Thymus (tissue), 11 donors: Measurements from ENCODE around the gene ACOT11. TPM values are rescaled to one million over a fixed set of nuclear protein-coding genes. Genes with fewer than 3 reads are reported as not detected.

Source experiments
- DNase-seq, 9 donors: peaks; one replicate each; pipeline ENCODE4 v3.0.0-alpha.2; 2013; ENCODE audit warnings: low spot score in 9 of 9, low read depth in 6 of 9, missing footprints in 1 of 9
- H3K27ac ChIP-seq, 2 donors: one replicate each; pipeline ENCODE4 v1.5.1; 2013; ENCODE audit warnings: control low read depth in 1 of 2, low read depth in 1 of 2, low read length in 1 of 2, mild to moderate bottlenecking in 1 of 2, moderate library complexity in 1 of 2
- H3K27me3 ChIP-seq, 2 donors: one replicate each; pipeline ENCODE4 v1.5.1; 2013; ENCODE audit warnings: low read length in 1 of 2; ENCODE audit not compliant: control insufficient read depth in 2 of 2, insufficient read depth in 1 of 2
- H3K36me3 ChIP-seq, 2 donors: one replicate each; pipeline ENCODE4 v1.5.1; 2013; ENCODE audit warnings: low read length in 1 of 2, mild to moderate bottlenecking in 1 of 2, moderate library complexity in 1 of 2; ENCODE audit not compliant: control insufficient read depth in 2 of 2, insufficient read depth in 2 of 2
- H3K4me1 ChIP-seq, 2 donors: one replicate each; pipeline ENCODE4 v1.5.1; 2013; ENCODE audit warnings: low read length in 2 of 2; ENCODE audit not compliant: control insufficient read depth in 2 of 2, insufficient read depth in 2 of 2
- H3K4me3 ChIP-seq, 2 donors: one replicate each; pipeline ENCODE4 v1.5.1; 2013; ENCODE audit warnings: low read length in 2 of 2, control low read depth in 1 of 2, mild to moderate bottlenecking in 1 of 2
- H3K9me3 ChIP-seq, 2 donors: one replicate each; pipeline ENCODE4 v1.5.1; 2013; ENCODE audit warnings: low read length in 1 of 2, mild to moderate bottlenecking in 1 of 2; ENCODE audit not compliant: control insufficient read depth in 2 of 2, insufficient read depth in 1 of 2
- WGBS: extraction: QIAGEN DNeasy Blood & Tissue Kit; methylation state at CpG from one replicate; pipeline ENCODE4 v1.1.7; 2013; 5-methylcytosine and 5-hydroxymethylcytosine counted together
- polyA plus RNA-seq: library from polyadenylated mRNA; stranded (reverse); fragments of 200-250 nt; gene quantifications from one replicate; pipeline ENCODE4 v1.2.3, GENCODE V29; 2013
- total RNA-seq: library from RNA; stranded (reverse); fragments of 120-200 nt; gene quantifications from one replicate; pipeline ENCODE4 v1.2.4, GENCODE V29; 2013
- donor health status: healthy.

Gene ACOT11
- total and polyA plus RNA-seq, 2 donors: 1.2 to 1.3 TPM

DNA sequence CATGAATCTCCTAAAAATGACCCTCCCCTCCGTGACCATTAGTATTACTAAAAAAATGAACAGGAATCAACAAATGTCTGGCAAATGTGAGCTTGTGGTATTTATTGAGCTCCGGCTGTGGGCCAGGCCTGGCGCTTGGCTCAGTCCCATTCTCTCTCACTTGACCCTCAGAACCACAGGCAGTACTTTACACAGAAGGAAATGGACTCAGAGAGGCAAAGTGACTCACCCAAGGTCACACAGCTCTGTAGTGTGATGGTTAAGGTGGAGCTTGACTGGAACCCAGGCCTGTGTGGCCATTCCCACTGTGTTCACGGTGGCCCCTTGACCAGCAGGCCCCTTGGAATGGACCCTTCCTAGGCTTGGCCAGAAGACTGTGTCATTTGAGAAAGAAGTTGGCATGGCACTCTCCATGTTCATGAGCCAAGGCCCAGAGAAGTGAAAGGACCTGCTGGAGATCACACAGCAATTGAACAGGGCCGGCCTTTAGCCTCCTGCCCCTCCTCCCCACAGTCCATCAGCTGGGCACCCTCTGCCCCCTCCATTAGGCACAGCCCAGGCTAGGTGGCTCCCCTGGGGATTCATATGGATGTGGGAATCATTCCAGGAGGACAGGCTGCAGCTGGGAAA is 43.2 kb downstream of the ACOT11 start:
- Histone ChIP-seq H3K4me1 (peaks cover 0 to 5% of the 10 kb centered on the region in 2 donors), H3K4me3 (no peak overlapping the region), H3K36me3 (no peaks in the 10 kb centered on the region), H3K9me3 (no peaks in the 10 kb centered on the region), H3K27ac (no peak overlapping the region), H3K27me3 (no peaks in the 10 kb centered on the region)
- 97% methylated on average over 5 of the region's 5 CpGs for WGBS
- DNase-seq: no peak

DNA sequence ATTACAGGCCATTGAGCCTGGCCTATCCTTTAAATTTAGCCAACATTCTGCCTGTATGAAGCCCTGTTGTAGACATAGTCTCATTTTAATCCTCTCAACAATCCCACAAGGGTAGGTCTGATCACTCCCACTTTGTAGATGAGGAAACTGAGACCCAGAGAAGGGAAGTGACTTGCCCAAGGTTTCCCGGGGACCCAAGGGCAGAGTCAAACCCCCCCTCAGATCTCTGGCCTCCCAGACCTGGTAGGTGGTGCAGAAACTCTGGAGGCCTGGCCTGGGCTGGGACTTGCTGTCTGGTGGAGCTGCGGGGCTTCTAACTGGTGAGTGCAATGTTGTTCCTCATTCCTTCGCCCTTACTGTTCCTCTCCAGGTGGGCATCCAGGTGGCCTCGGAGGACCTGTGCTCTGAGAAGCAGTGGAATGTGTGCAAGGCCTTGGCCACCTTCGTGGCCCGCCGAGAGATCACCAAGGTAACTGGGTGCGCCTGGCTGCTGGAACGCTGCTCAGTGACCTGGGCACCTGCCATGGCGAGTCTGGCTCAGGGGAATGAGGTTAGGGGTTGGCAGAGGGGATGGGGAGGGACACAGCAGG is 45.6 kb downstream of the ACOT11 start:
- DNase-seq: no peak
- no peak overlapping the region for H3K27ac ChIP-seq
- H3K36me3 ChIP-seq: no peaks in the 10 kb centered on the region
- H3K4me3 ChIP-seq: no peak overlapping the region
- 95% methylated on average over 10 of the region's 10 CpGs for WGBS
- no peaks in the 10 kb centered on the region for H3K9me3 ChIP-seq
- no peaks in the 10 kb centered on the region for H3K27me3 ChIP-seq
- H3K4me1 ChIP-seq: peaks cover 0 to under 1% of the 10 kb centered on the region in 2 donors

DNA sequence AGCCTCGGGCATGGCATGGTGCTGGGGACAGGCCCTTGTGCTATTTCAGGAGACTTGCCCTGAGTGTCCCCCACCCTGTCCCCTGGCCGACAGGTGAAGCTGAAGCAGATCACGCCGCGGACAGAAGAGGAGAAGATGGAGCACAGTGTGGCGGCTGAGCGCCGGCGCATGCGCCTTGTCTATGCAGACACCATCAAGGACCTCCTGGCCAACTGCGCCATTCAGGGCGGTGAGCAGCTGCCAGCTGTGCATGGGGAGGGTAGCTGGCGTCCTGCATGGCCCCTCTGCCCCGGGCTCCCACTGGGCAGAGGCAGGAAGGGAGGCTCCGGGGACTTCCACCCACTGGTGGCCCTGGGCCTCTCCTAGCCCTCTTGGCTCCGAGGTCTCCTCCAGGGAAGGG is 46.4 kb downstream of the ACOT11 start:
- H3K4me3 ChIP-seq: no peak overlapping the region
- H3K27ac ChIP-seq: no peak overlapping the region
- no peaks in the 10 kb centered on the region for H3K27me3 ChIP-seq
- WGBS: 96% methylated on average over 16 of the region's 16 CpGs
- no peaks in the 10 kb centered on the region for H3K4me1 ChIP-seq
- no peaks in the 10 kb centered on the region for H3K9me3 ChIP-seq
- DNase-seq: no peak
- no peaks in the 10 kb centered on the region for H3K36me3 ChIP-seq

DNA sequence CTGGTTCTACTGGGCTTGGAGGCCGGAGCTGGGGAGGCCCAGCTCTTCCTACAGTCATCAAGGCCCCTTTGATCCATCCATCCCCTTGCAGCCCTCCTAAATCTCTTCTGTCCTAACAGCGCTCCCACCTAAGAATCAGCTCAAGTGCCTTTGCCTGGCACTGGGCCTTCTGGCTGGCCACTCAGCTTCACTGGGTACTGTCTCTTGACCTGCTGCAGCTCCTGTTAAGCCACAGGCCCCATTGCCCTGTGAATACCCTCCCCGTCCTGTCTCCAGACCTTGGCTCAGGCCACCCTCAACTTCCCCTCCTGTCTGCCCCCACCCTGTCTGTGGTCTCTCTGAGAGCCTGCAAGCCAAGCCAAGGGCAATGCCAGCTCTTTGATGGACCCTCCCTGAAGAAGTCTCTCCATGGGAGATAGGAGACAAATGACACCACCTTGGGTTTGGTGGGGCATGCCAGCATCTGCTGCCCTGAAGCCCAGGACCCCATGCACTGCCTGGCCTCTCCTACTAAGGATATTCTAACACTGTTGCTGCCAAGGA is 48.0 kb downstream of the ACOT11 start:
- H3K9me3 ChIP-seq: no peaks in the 10 kb centered on the region
- no peak overlapping the region for H3K27ac ChIP-seq
- no peak for DNase-seq
- WGBS: 92% methylated on average over 3 of the region's 3 CpGs
- no peaks in the 10 kb centered on the region for H3K27me3 ChIP-seq
- H3K36me3 ChIP-seq: no peaks in the 10 kb centered on the region
- no peak overlapping the region for H3K4me3 ChIP-seq
- no peaks in the 10 kb centered on the region for H3K4me1 ChIP-seq

DNA sequence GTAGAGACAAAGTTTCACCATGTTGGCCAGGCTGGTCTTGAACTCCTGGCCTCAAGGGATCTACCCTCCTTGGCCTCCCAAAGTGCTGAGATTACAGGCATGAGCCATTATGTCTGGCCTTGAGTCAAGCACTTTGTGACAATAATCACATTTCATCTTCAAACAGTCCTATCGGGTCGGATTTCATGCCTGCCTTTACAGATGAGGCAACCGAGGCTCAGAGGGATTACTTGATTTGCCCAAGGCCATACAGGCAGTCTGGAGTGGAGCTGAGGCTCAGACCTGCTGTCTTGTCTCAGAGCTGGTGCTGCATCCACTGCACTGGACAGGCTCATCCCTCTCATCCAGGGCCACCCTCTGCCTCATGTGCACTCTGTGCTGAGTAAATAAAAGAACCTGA is 48.7 kb downstream of the ACOT11 start:
- WGBS: 95% methylated on average over 3 of the region's 3 CpGs
- Histone ChIP-seq H3K4me1 (no peaks in the 10 kb centered on the region), H3K4me3 (no peak overlapping the region), H3K27me3 (no peaks in the 10 kb centered on the region), H3K36me3 (no peaks in the 10 kb centered on the region), H3K9me3 (no peaks in the 10 kb centered on the region), H3K27ac (peak overlapping the region in 1 of 2 donors; percentile 9)
- DNase-seq: no peak

DNA sequence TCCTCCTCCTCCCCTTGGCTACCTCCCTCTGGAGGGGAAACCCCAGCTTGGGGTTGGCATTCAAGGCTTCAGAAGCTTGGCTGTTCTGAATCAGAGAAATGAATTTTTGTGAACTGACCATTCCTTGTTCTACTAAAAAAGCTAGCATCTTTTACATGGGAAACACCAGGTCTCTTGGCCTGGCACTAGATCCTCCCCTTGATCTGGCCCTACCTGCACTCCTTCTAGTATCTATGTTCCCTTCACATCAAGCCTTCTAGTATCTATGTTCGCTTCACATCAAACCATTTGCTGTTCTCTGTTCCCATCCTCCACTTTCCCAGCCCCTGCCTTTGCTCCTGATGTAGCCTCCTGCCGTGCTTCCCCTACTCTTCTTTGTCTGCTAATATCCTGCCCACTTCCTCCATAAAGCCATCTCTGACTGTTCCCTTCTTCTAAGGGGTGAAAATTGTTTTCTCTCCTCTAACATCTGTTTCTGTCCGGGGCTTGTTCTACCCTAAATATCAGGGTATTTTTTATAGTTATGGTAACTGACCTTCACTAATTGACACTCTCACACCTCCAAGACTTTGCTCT is 49.5 kb downstream of the ACOT11 start:
- no peaks in the 10 kb centered on the region for H3K4me1 ChIP-seq
- no peak for DNase-seq
- H3K9me3 ChIP-seq: no peaks in the 10 kb centered on the region
- 65% methylated on average over 3 of the region's 3 CpGs for WGBS
- no peak overlapping the region for H3K4me3 ChIP-seq
- H3K27ac ChIP-seq: no peak overlapping the region
- no peaks in the 10 kb centered on the region for H3K27me3 ChIP-seq
- no peaks in the 10 kb centered on the region for H3K36me3 ChIP-seq

DNA sequence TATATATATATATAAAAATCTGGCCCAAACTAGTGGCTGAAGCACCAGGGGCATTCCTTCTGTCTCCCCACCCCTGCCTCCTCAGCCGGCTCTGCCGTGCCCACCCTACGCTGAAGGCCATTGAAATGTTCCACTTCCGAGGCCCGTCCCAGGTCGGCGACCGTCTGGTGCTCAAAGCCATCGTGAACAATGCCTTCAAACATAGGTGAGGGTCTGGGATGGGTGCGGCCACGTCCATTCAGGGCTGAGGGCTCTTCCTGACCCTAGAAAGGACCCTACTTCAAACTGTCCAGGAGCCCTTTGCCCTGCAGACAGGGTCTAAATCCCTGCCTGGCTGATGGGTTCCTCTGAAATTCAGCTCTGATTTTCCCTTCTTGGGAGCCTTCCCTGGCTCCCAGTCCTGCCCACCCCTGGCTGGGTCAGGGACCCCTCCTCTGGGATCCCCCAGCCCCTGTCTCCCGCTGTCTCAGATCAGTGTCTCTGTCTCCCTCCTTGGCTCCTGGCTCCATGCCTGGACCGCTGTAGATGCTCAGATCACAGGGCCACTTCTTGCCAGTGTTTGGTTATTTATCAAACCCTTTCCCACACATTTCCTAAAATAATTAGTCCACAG is 51.3 kb downstream of the ACOT11 start:
- Histone ChIP-seq H3K4me3 (no peak overlapping the region), H3K9me3 (no peaks in the 10 kb centered on the region), H3K4me1 (peaks cover 9 to 11% of the 10 kb centered on the region in 2 donors), H3K36me3 (no peaks in the 10 kb centered on the region), H3K27me3 (no peaks in the 10 kb centered on the region), H3K27ac (no peak overlapping the region)
- 96% methylated on average over 13 of the region's 13 CpGs for WGBS
- no peak for DNase-seq

DNA sequence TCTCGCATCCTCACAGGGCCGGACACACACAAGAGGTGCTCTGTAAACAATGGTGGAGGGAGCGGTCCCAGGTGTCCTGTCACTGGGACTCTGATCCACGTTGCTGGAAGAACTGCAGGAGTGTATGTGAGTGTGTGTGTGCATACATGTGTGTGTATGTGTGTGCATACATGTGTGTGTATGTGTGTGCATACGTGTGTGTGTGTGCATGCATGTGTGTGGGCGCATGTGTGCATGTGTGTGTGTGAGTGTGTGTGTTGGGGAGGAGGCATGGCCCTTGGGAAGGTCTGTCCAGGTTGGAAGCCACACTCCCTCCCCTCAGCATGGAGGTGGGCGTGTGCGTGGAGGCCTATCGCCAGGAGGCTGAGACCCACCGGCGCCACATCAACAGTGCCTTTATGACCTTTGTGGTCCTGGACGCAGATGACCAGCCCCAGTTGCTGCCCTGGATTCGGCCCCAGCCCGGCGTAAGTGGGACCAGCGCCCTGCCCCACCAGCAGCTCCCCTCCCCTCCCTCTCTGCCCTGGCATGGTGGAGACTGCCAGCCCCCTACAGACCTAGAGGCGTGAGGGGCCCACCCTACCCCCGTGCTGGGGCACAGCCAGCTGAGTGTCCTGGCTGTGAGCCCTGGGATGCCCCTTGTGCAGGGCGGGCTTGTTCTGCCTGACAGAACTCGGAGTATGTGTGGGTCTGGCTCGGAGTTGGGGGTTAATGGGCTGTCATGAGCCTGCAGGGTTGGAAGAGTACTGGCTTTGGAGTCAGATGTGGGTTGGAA is 53.1 kb downstream of the ACOT11 start:
- peaks cover 21 to 25% of the 10 kb centered on the region in 2 donors for H3K4me1 ChIP-seq
- no peak overlapping the region for H3K4me3 ChIP-seq
- no peaks in the 10 kb centered on the region for H3K36me3 ChIP-seq
- no peak overlapping the region for H3K27ac ChIP-seq
- H3K9me3 ChIP-seq: no peaks in the 10 kb centered on the region
- no peak for DNase-seq
- WGBS: 90% methylated on average over 21 of the region's 21 CpGs
- H3K27me3 ChIP-seq: no peaks in the 10 kb centered on the region
